GM18519 (cell line): ENCODE data around the gene IGFBP3.

Experiments used
- ATAC-seq: cut with Tn5 transposase; IDR thresholded peaks from one replicate; pipeline ENCODE4 v1.9.1; 2021; ENCODE audit warnings: mild to moderate bottlenecking, moderate library complexity; ENCODE audit not compliant: unreplicated experiment, low FRiP score

Gene IGFBP3

DNA sequence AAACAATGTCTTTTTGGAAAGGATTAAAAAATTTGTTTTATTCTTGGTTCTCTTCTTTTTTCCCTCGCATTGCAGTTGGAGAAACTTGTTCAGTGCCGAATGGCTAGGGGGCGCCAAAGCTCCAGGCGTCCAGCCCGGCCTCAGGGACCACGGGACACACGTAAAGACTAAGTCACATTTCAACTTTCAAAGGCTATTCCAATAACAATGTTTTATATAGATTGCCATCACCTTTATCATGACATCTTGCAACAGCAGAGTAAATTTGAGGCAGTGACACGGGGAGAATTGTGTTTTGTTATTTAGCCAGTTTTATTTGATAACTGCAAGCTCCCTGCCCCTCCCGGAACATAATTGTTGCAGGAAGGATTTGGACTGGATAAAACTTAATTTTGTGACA lies 2.2 kb upstream of the IGFBP3 start:
- no peak for ATAC-seq

DNA sequence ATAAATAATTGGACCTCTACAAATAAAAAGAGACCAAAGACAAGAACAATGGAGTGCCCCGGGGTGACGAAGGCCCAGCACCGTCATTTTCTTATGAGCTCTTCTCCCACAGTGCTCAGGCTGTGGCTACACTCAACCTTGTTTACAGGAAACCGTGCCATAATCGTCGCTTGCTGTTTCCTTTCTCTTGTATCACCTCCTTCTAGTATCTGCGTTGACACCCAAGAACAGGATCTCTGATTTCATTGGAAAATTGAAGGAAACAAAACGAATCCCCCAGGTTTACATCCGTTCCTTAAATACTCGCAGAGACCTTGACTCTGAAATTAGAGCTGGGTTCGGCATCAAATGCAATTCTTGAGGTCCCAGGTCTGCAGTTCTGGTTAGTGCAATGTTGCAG lies 1.7 kb upstream of the IGFBP3 start:
- ATAC-seq = no peak

GRCh38 chr7:45921699-45922519 lies 837 bp upstream of the IGFBP3 start:
- no peak for ATAC-seq

DNA sequence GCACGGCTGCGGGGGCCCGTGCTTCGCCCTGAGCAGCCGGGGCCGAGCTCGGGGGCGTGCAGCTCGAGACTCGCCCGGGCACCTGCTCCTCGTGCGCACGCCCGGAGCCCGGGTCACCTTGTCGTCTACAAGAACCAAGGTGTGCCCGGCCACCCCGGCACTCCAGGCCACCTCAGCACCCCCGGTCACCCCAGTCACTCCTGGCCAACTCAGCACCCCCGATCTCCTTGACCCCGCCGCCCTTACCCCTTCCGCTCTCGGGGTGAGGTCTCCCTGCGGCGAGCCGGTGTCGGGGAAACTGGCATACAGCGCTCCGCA lies 268 bp upstream of the IGFBP3 start:
- no peak for ATAC-seq

GRCh38 chr7:45919993-45920459 lies 1.0 kb downstream of the IGFBP3 start:
- no peak for ATAC-seq

DNA sequence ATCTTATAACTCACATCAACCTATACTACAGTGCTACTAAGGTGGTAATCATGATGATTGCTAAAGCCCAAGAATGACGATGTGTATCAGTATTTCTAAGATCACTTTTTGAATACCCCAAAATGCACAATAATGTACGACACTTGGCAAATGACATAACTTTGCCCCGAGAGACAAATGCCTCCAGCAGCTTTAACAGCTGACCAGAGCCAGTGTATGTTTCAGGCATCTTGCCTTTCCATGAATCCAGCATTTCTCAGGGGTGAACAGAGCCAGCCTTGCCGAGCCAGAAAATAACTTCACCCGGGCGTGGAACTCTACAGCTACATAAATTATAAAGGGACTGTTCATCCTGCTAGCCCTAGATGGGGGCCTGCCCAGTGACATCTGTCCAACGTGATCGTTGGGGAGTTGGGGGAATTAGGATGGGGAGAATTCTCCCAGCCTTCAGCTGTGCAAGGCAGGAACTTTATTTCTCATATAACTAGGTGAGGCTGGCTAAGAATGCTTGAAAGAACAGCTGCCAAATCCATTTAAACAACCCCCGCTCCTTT lies 1.8 kb downstream of the IGFBP3 start:
- ATAC-seq = no peak

DNA sequence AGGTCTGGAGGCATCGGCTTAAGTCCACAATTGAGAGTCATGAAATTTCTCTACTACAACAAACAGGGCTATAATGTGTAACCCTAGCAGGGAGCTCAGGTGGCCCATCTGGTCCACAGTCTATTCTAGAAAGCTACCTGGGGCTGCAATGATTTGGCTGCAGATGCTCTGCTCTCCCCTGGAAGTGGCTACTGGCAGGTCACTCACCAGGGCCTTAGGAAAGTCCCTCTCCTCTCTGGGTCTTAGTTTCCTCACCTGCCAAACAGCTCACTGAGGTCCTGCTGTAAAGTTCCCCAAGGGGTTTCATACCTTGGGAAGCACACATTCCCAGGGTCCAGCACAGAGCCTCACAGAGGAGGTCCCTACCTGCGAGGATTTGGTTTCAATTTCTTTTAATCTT lies 2.5 kb downstream of the IGFBP3 start:
- ATAC-seq = no peak

- peak; percentile 68 for ATAC-seq
Observed at GRCh38 chr7:45917658-45918057, 3.4 kb downstream of the IGFBP3 start.

GRCh38 chr7:45917064-45917463 lies 4.0 kb downstream of the IGFBP3 start:
- ATAC-seq = no peak

- no peak for ATAC-seq
Observed at GRCh38 chr7:45915606-45916005, 5.5 kb downstream of the IGFBP3 start.

- no peak for ATAC-seq
Observed at GRCh38 chr7:45914911-45915310, 6.2 kb downstream of the IGFBP3 start.

GRCh38 chr7:45912972-45913371 lies 8.1 kb downstream of the IGFBP3 start:
- ATAC-seq = no peak

- ATAC-seq = no peak
Observed at GRCh38 chr7:45911311-45911710, 9.8 kb downstream of the IGFBP3 start.

DNA sequence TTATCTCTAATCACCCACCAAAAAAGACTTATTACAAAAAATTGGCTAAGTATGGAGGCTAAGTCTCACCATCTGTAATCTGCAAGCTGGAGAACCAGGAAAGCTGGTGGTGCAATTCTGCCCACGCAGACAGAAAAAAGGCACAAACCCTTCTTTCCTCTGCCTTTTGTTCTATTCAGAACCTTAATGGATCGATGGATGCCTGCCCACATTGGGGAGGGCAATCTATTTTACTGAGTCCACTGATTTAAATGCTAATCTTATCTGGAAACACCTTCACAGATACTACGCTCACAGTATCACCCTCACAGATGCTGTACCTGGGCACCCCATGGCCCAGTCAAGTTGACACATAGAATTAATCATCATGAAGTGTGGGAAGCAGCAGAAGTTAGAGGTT lies 10.2 kb downstream of the IGFBP3 start:
- no peak for ATAC-seq

DNA sequence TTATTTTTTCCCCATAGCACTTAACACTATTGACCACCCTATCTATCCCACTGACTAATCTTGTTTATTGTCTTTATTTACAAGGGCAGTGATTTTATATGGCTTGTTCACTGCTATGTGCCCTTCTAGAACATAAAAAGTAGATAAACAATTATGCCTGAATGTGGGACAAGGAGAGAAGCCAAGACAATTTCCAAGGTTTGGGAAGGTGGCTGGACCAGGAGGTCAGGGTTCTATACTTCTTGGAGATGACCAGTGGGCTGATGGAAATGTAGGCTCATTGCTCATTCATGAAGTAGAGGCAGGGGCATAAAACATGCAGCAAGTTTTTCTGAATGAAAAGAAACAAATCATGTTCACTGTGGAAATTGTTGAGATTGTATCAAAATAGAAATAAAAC lies 11.5 kb downstream of the IGFBP3 start:
- ATAC-seq = no peak

GRCh38 chr7:45902820-45903219 lies 18.3 kb downstream of the IGFBP3 start:
- no peak for ATAC-seq

GRCh38 chr7:45901566-45901965 lies 19.5 kb downstream of the IGFBP3 start:
- no peak for ATAC-seq

DNA sequence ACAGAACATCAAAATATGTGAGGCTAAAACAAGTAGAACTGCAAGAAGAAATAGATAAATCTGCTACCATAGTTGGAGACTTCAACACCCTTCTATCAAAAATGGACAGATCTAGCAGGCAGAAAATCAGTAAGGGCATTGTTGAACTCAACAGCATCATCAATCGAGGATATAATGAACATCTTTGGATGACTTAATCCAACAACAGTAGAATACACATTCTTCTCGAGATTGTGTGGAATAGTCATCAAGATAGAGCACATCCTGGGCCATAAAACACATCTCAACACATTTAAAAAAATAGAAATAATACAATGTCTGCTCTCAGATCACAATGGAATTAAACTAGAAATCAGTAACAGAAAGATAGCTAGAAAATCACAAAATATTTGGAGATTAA lies 22.9 kb downstream of the IGFBP3 start:
- ATAC-seq = no peak

DNA sequence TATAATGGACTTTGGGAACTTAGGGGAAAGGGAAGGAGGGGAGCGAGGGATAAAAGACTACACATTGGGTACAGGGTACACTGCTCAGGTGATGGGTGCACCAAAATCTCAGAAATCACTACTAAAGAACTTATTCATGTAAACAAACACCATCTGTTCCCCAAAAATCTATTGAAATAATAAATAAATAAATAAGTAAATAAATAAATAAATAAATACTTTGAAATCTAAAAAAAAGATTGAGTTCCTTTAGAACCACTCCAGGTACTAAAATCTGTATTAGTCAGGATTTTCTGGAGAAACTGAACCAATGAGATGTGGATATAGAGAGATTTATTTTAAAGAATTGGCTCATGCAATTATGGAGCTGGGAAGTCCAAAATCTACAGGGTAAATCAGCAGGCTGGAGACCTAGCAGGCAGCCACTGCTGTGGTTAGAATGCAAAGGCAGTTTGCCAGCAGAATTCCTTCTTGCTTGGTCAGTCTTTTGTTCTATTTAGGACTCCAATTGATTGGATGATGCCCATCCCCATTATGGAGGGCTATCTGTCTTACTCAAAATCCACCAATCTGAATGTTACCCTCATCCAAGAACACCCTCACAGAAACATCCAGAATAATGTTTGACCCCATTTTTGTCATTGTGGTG lies 23.9 kb downstream of the IGFBP3 start:
- no peak for ATAC-seq

GRCh38 chr7:45894665-45895062 lies 26.4 kb downstream of the IGFBP3 start:
- no peak for ATAC-seq

GRCh38 chr7:45893996-45894664 lies 26.9 kb downstream of the IGFBP3 start:
- ATAC-seq = no peak
